Esophagus muscularis mucosa (tissue), 4 donors: ENCODE data around the gene ME1.

ENCODE experiments used
- CTCF ChIP-seq, 3 experiments: fragments of 200-600 bp in 2 of 3; fragments of 450-650 bp in 1 of 3; sonication (generic) in 2 of 3; IDR thresholded peaks; one replicate each; pipeline ENCODE4 v1.5.1; 2017 to 2019; ENCODE audit warnings: antibody characterized with exemption in 3 of 3, mild to moderate bottlenecking in 2 of 3, moderate library complexity in 1 of 3
- EP300 ChIP-seq: sonication (generic); formaldehyde crosslinking; IDR thresholded peaks from one replicate; pipeline ENCODE4 v1.6.1; 2017; ENCODE audit warnings: antibody characterized with exemption
- POLR2A ChIP-seq: fragments of 450-650 bp; IDR thresholded peaks from one replicate; pipeline ENCODE4 v1.6.1; 2017; ENCODE audit warnings: antibody characterized with exemption, moderate library complexity, mild to moderate bottlenecking, low read depth
- POLR2AphosphoS5 ChIP-seq, 2 donors: sonication (generic); formaldehyde crosslinking; IDR thresholded peaks; one replicate each; pipeline ENCODE4 v1.6.1; 2017; ENCODE audit warnings: antibody characterized with exemption in 2 of 2

- TF ChIP-seq CTCF (IDR thresholded peaks at IDR 0.05) (no peak), POLR2A (no peak), POLR2AphosphoS5 (IDR thresholded peaks at IDR 0.05) (no peak), EP300 (no peak)
Measured at GRCh38 chr6:83192456-83192855, 238.4 kb downstream of the ME1 start.
